T-cell (primary cell): Measurements from ENCODE around the gene FTO. TPM values are rescaled to one million over a fixed set of nuclear protein-coding genes. Genes with fewer than 3 reads are reported as not detected.

Experiments
- ATAC-seq, 4 experiments: fragments of 200-7000 bp in 3 of 4; fragments of 150-1000 bp in 1 of 4; cut with Tn5 transposase; replicated peaks in 1 of 4; 1 replicate in 3 of 4; 2 replicates in 1 of 4; pipeline ENCODE4 v1.10.0; 2021; ENCODE audit warnings: moderate library complexity in 3 of 4, mild to moderate bottlenecking in 2 of 4, moderate number of reproducible peaks in 1 of 4
- CTCF ChIA-PET, 2 donors: fragments of 300-600 bp; sonication (Branson Sonifier 250); formaldehyde crosslinking; loops; one replicate each; lab custom pipeline; 2022; ENCODE audit warnings: antibody characterized with exemption in 2 of 2; lab: Charles Lee
- POLR2A ChIA-PET, 2 donors: fragments of 300-600 bp; sonication (Branson Sonifier 250); formaldehyde crosslinking; loops; one replicate each; lab custom pipeline; 2022; ENCODE audit warnings: antibody characterized with exemption in 2 of 2; lab: Charles Lee
- DNase-seq, 35 experiments: peaks; one replicate each; pipeline versions ENCODE4 v3.0.0 to v3.0.0-alpha.2; 2013 to 2023
- H3K27ac ChIP-seq: one replicate; pipeline ENCODE4 v1.5.1; 2013; ENCODE audit warnings: low read length
- H3K27me3 ChIP-seq, 2 experiments: replicated peaks in 1 of 2; 1 replicate in 1 of 2; 2 replicates in 1 of 2; pipeline versions ENCODE4 v1.6.1 to v1.7.0; 2013; ENCODE audit warnings: low read length in 1 of 2, mixed read lengths in 1 of 2; ENCODE audit not compliant: control insufficient read depth in 2 of 2, insufficient read depth in 2 of 2; ENCODE audit errors: extremely low read depth in 1 of 2
- H3K36me3 ChIP-seq, 2 donors: 1 replicate in 1 of 2; 2 replicates in 1 of 2; pipeline versions ENCODE4 v1.6.1 to v1.7.0; 2013; ENCODE audit warnings: low read length in 1 of 2; ENCODE audit not compliant: control insufficient read depth in 2 of 2, insufficient read depth in 1 of 2; ENCODE audit errors: extremely low read depth in 1 of 2
- H3K4me1 ChIP-seq, 2 experiments: 1 replicate in 1 of 2; 2 replicates in 1 of 2; pipeline versions ENCODE4 v1.6.1 to v1.7.0; 2013; ENCODE audit warnings: low read length in 2 of 2, mixed read lengths in 1 of 2; ENCODE audit not compliant: insufficient read depth in 2 of 2, control insufficient read depth in 1 of 2; ENCODE audit errors: extremely low read depth in 1 of 2
- H3K4me3 ChIP-seq, 2 donors: 1 replicate in 1 of 2; 2 replicates in 1 of 2; pipeline versions ENCODE4 v1.5.1 to v1.7.0; 2013; ENCODE audit warnings: mild to moderate bottlenecking in 2 of 2, low read length in 1 of 2, moderate library complexity in 1 of 2; ENCODE audit not compliant: control insufficient read depth in 1 of 2; ENCODE audit errors: extremely low read depth in 1 of 2
- H3K9me3 ChIP-seq: 2 replicates; pipeline ENCODE4 v1.7.0; 2013
- H3K27ac Mint-ChIP-seq, 2 donors: one replicate each; pipeline ENCODE4 v1.8.0; 2020 to 2021; ENCODE audit warnings: mild to moderate bottlenecking in 2 of 2, mixed read lengths in 2 of 2
- H3K27me3 Mint-ChIP-seq, 2 donors: one replicate each; pipeline ENCODE4 v1.8.0; 2021 to 2022; ENCODE audit warnings: mixed read lengths in 2 of 2
- H3K36me3 Mint-ChIP-seq: one replicate; pipeline ENCODE4 v1.8.0; 2021; ENCODE audit warnings: mixed read lengths
- H3K4me1 Mint-ChIP-seq, 3 donors: one replicate each; pipeline ENCODE4 v1.8.0; 2020 to 2022; ENCODE audit warnings: mixed read lengths in 3 of 3, mild to moderate bottlenecking in 1 of 3
- H3K4me3 Mint-ChIP-seq, 3 donors: one replicate each; pipeline ENCODE4 v1.8.0; 2020 to 2022; ENCODE audit warnings: mild to moderate bottlenecking in 3 of 3, mixed read lengths in 3 of 3, moderate library complexity in 3 of 3
- H3K9me3 Mint-ChIP-seq, 3 donors: one replicate each; pipeline ENCODE4 v1.8.0; 2020 to 2022; ENCODE audit warnings: mixed read lengths in 3 of 3
- WGBS: methylation state at CpG from one replicate; pipeline ENCODE4 v1.1.5; 2013; ENCODE audit warnings: missing lambda C conversion rate; ENCODE audit not compliant: insufficient coverage; 5-methylcytosine and 5-hydroxymethylcytosine counted together
- total RNA-seq, 35 experiments: library from RNA in 6 of 35; stranded (reverse) in 6 of 35; fragments of 120-200 nt in 1 of 35; gene quantifications; one replicate each; pipeline versions ENCODE4 v1.2.1 to v1.2.4 and lab custom pipeline; 2013 to 2026

Gene FTO
- total RNA-seq, 5 donors from 2014 or later (not counting 1 experiment from before 2014, with no cell fraction given), result 44.7 to 69.0 (median 46.0) TPM

DNA sequence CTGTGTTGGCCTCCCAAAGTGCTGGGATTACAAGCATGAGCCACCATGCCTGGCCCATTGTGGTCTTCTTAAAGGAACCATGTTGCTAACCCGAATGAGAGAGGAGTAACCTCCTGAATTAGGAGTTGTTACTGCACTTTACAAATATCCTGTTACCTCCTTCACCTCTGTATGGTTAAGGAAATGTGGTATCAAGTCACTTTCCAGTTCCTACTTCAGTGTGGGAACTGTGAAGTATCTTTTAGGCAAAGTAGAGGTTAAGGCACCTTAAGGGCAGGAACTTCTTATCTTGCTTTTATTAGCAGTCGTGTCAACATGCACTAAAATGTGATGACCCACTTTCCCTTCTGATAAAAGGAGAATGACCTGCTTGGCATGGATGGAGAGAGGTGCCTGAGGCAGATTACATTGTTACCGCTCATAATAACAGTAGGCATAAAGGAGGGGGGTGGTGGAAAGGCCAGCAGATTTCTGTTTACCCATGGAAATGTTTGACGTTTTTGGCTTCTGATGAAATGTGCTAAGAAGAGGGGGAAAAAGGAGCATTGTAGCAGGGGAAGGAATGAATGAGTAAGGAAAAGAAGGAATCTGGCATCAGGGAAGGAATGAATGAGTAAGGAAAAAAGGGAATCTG lies 28.5 kb downstream of the FTO start:
- no peaks in the 10 kb centered on the region for H3K27me3 Mint-ChIP-seq
- no peaks in the 10 kb centered on the region for H3K9me3 ChIP-seq
- no peak overlapping the region for H3K27ac ChIP-seq
- no peaks in the 10 kb centered on the region for H3K4me1 ChIP-seq
- no peaks in the 10 kb centered on the region for H3K36me3 ChIP-seq
- H3K9me3 Mint-ChIP-seq, result peaks cover 0 to 3% (median 2%) of the 10 kb centered on the region in 3 donors
- H3K36me3 Mint-ChIP-seq, result peaks cover 21% of the 10 kb centered on the region
- peaks cover 34 to 50% (median 44%) of the 10 kb centered on the region in 3 donors for H3K4me1 Mint-ChIP-seq
- ATAC-seq (no peak), DNase-seq (no peak)
- H3K4me3 ChIP-seq, result no peak overlapping the region
- WGBS, result 79% methylated on average over 2 of the region's 4 CpGs
- H3K27me3 ChIP-seq, result no peaks in the 10 kb centered on the region
- ChIA-PET CTCF (no interaction called here), POLR2A (no interaction called here)
- no peak overlapping the region for H3K4me3 Mint-ChIP-seq
- H3K27ac Mint-ChIP-seq, result no peak overlapping the region

DNA sequence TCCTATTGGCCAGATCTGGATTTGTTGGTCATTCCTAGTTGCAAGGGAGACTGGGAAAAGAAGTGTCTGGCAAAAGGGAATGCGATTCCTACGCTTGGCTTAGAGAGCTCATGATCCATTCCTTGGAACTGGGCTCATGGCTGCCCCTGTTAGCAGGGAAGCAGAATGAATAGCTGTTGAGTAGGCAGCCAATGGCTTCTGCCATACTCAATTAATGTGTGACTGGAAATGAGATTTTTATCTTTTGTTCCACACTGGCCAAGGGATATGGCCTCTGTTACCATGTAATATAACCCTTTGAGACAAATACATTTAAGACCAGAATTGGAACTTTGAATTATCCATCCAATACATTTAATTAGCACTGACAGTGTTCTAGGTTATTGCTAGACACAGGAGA lies 31.0 kb downstream of the FTO start:
- Histone ChIP-seq H3K27ac (no peak overlapping the region), H3K4me3 (no peak overlapping the region), H3K36me3 (no peaks in the 10 kb centered on the region), H3K27me3 (no peaks in the 10 kb centered on the region), H3K9me3 (no peaks in the 10 kb centered on the region), H3K4me1 (no peaks in the 10 kb centered on the region)
- no peak overlapping the region for H3K27ac Mint-ChIP-seq
- DNase-seq (no peak), ATAC-seq (no peak)
- H3K36me3 Mint-ChIP-seq, result peaks cover 10% of the 10 kb centered on the region
- WGBS, result 100% methylated on average over 2 of the region's 2 CpGs
- POLR2A ChIA-PET, result no interaction called here
- H3K4me1 Mint-ChIP-seq, result peaks cover 24 to 48% (median 41%) of the 10 kb centered on the region in 3 donors
- H3K9me3 Mint-ChIP-seq, result no peaks in the 10 kb centered on the region
- no peak overlapping the region for H3K4me3 Mint-ChIP-seq
- CTCF ChIA-PET, result no interaction called here
- H3K27me3 Mint-ChIP-seq, result no peaks in the 10 kb centered on the region

DNA sequence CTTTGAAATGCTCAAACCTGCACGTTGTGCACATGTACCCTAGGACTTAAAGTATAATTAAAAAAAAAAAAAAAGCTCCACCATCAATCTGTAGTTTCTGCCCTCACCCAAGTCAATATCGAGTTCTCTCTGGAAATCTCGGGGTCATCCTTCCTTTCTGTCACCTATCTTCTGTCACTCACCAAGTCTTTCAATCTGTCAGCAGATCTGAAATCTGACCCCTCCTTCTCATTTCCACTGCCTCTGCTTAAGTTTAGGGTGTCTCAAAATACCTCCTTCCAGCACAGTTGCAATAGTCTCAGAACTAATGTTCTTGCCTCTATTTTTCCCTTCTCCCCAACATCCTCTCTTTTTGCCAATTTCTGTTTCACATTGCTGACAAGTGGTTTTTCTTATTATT lies 32.3 kb downstream of the FTO start:
- POLR2A ChIA-PET, result no interaction called here
- Histone ChIP-seq H3K4me3 (no peak overlapping the region), H3K27ac (no peak overlapping the region), H3K4me1 (no peaks in the 10 kb centered on the region), H3K27me3 (no peaks in the 10 kb centered on the region), H3K9me3 (no peaks in the 10 kb centered on the region), H3K36me3 (no peaks in the 10 kb centered on the region)
- Mint-ChIP-seq H3K9me3 (no peaks in the 10 kb centered on the region), H3K4me1 (peaks cover 22 to 48% (median 42%) of the 10 kb centered on the region in 3 donors), H3K27me3 (no peaks in the 10 kb centered on the region), H3K36me3 (peaks cover 9% of the 10 kb centered on the region), H3K27ac (no peak overlapping the region), H3K4me3 (no peak overlapping the region)
- 94% methylated on average over 2 of the region's 3 CpGs for WGBS
- no peak for DNase-seq
- CTCF ChIA-PET, result interaction anchor here (0.5 to 0.6 kb wide), 2 partner anchors 18 to 53 kb away, joined by 3 to 6 read pairs; no protein-coding TSS in a partner anchor
- no peak for ATAC-seq

DNA sequence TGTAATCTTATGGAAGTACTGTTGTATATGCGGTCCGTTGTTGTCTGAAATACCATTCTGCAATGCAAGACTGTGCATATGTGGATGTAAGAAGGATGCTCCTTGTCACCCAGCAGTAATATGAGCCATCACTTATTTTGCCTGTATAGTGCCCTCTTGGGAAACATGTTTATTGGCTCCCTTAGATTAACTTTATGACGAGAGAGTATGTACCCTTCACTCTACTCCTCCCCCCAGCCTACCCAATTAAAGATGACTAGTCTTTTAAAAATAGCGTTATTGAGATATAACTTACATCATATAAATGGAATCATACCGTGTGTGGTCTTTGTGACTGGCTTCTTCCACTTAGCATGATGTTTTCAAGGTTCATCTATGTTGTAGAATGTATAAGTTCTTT lies 33.6 kb downstream of the FTO start:
- Mint-ChIP-seq H3K4me3 (no peak overlapping the region), H3K27me3 (no peaks in the 10 kb centered on the region), H3K9me3 (no peaks in the 10 kb centered on the region), H3K27ac (no peak overlapping the region), H3K4me1 (peaks cover 22 to 43% (median 39%) of the 10 kb centered on the region in 3 donors), H3K36me3 (peaks cover 8% of the 10 kb centered on the region)
- Histone ChIP-seq H3K27ac (no peak overlapping the region), H3K4me1 (no peaks in the 10 kb centered on the region), H3K27me3 (no peaks in the 10 kb centered on the region), H3K36me3 (no peaks in the 10 kb centered on the region), H3K4me3 (no peak overlapping the region), H3K9me3 (no peaks in the 10 kb centered on the region)
- ATAC-seq, result no peak
- CTCF ChIA-PET, result interaction anchor here in 1 of 2 donors (0.7 kb wide), 1 partner anchor 86 kb away, joined by 3 read pairs; no protein-coding TSS in a partner anchor
- no peak for DNase-seq
- no CpG with 5 or more reads among the region's 5 CpGs for WGBS
- POLR2A ChIA-PET, result interaction anchor here in 1 of 2 donors (0.6 kb wide), 1 partner anchor 127 kb away, joined by 3 read pairs; no protein-coding TSS in a partner anchor

DNA sequence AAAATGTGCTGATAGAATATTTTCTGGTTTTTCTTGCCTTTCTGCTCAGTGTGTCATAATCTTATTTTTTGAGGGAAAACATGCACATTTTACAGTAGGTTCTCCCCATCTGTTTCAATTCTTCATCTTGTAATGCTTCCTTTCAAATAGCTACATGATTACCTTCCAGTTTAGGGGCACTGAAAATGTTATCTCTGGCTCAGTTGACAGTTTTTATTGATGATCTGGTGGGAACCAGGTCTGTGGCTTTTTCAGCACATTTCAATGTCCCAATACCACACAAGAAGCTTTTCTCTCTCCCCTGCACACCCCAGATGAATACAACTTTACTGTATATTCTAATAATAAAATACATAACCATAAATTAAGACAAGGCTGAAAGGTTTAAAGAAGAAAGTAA lies 36.5 kb downstream of the FTO start:
- Mint-ChIP-seq H3K27ac (no peak overlapping the region), H3K4me3 (no peak overlapping the region)
- CTCF ChIA-PET, result interaction anchor here in 1 of 2 donors (1.0 to 1.1 kb wide), 3 partner anchors 9 to 83 kb away, joined by 3 to 4 read pairs (median 3); partner anchors contain the start of genes FTO and RPGRIP1L

DNA sequence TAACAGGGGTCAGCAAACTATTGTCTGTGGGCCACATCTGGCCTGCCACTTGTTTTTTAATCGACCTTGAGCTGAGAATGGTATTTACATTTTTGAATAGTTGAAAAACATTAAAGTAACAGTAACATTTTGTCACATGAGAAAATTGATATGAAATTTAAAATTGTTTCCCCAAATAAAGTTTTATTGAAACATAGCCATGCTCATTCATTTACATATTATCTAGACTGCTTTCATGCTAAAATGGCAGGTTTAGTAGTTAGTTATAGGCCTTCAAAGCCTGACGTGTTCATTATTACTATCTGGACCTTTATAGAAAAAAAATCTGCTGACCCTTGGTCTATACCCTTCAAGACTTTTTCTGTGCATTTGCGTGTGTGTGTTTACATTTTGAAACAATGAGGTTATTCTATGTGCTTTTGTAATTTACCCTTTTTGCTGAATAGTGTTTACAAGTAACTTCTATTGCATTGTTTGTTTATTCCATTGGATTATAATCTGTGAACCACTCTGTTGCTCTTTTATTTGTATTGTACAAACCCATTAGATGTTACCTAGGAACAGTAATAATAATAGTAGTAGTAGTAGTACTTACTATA lies 37.1 kb downstream of the FTO start:
- Histone ChIP-seq H3K4me3 (no peak overlapping the region), H3K36me3 (no peaks in the 10 kb centered on the region), H3K4me1 (peaks cover 2 to 16% of the 10 kb centered on the region in 2 experiments), H3K9me3 (no peaks in the 10 kb centered on the region), H3K27me3 (no peaks in the 10 kb centered on the region), H3K27ac (no peak overlapping the region)
- no CpG with 5 or more reads among the region's 3 CpGs for WGBS
- ChIA-PET POLR2A (interaction anchor here in 1 of 2 donors (0.6 kb wide), 1 partner anchor 84 kb away, joined by 3 read pairs; no protein-coding TSS in a partner anchor), CTCF (interaction anchor here in 1 of 2 donors (1.1 to 1.2 kb wide), 3 partner anchors 8 to 83 kb away, joined by 3 to 4 read pairs (median 4); no protein-coding TSS in a partner anchor)
- H3K27me3 Mint-ChIP-seq, result no peaks in the 10 kb centered on the region
- peaks cover 26 to 52% (median 52%) of the 10 kb centered on the region in 3 donors for H3K4me1 Mint-ChIP-seq
- ATAC-seq (no peak), DNase-seq (no peak)
- H3K4me3 Mint-ChIP-seq, result no peak overlapping the region
- H3K27ac Mint-ChIP-seq, result no peak overlapping the region
- peaks cover 6% of the 10 kb centered on the region for H3K36me3 Mint-ChIP-seq
- H3K9me3 Mint-ChIP-seq, result no peaks in the 10 kb centered on the region

More for the DNA sequence above, 36.5 kb downstream of the FTO start:
- no peaks in the 10 kb centered on the region for H3K27me3 ChIP-seq
- H3K36me3 ChIP-seq, result no peaks in the 10 kb centered on the region
- no peaks in the 10 kb centered on the region for H3K9me3 ChIP-seq
- DNase-seq (no peak), ATAC-seq (no peak)
- Mint-ChIP-seq H3K36me3 (peaks cover 6% of the 10 kb centered on the region), H3K27me3 (no peaks in the 10 kb centered on the region), H3K4me1 (peaks cover 31 to 51% (median 50%) of the 10 kb centered on the region in 3 donors), H3K9me3 (no peaks in the 10 kb centered on the region)
- H3K27ac ChIP-seq, result no peak overlapping the region
- peaks cover 2 to 16% of the 10 kb centered on the region in 2 experiments for H3K4me1 ChIP-seq
- H3K4me3 ChIP-seq, result no peak overlapping the region
- POLR2A ChIA-PET, result no interaction called here
